Activated CD4-positive, alpha-beta T cell treated with anti-CD3 and anti-CD28 coated beads, Interleukin-2, amount 10 ng/mL, durations not matched to agents 7 days and 5 days (primary cell): ENCODE measurements around the gene SCGB1D1. TPM values are rescaled to one million over a fixed set of nuclear protein-coding genes. Genes with fewer than 3 reads are reported as not detected.
"Not testable (repeated sequence)": the region's sequence is repeated elsewhere in the genome, so short reads cannot be mapped to it uniquely, and the experiment has no call there.

Experiments used
- CTCF ChIA-PET: fragments of 350-600 bp; sonication (Branson Sonifier 250); formaldehyde crosslinking; loops from one replicate; lab custom pipeline; 2021; ENCODE audit warnings: antibody characterized with exemption; lab: Charles Lee
- POLR2A ChIA-PET: fragments of 350-600 bp; sonication (Branson Sonifier 250); formaldehyde crosslinking; loops from one replicate; lab custom pipeline; 2021; ENCODE audit warnings: antibody characterized with exemption; lab: Charles Lee
- DNase-seq: peaks from one replicate; pipeline ENCODE4 v3.0.0-alpha.2; 2020
- H3K27ac Mint-ChIP-seq: one replicate; pipeline ENCODE4 v1.8.0; 2021; ENCODE audit warnings: mild to moderate bottlenecking, moderate library complexity, mixed read lengths
- H3K27me3 Mint-ChIP-seq: one replicate; pipeline ENCODE4 v1.8.0; 2021; ENCODE audit warnings: mixed read lengths
- H3K36me3 Mint-ChIP-seq: one replicate; pipeline ENCODE4 v1.8.0; 2021; ENCODE audit warnings: low read depth, mixed read lengths
- H3K4me1 Mint-ChIP-seq: one replicate; pipeline ENCODE4 v1.8.0; 2021; ENCODE audit warnings: mixed read lengths
- H3K4me3 Mint-ChIP-seq: one replicate; pipeline ENCODE4 v1.8.0; 2021; ENCODE audit warnings: mild to moderate bottlenecking, moderate library complexity, mixed read lengths
- H3K9me3 Mint-ChIP-seq: one replicate; pipeline ENCODE4 v1.8.0; 2021; ENCODE audit warnings: mixed read lengths
- total RNA-seq, 2 experiments: library from RNA; stranded (reverse); gene quantifications; one replicate each; pipeline ENCODE4 v1.2.3, GENCODE V29; 2021

SCGB1D1 gene
- total RNA-seq, 2 experiments from 2014 or later, result not detected

GRCh38 chr11:62206276-62207066 lies 16.5 kb downstream of the SCGB1D1 start:
- H3K27me3 Mint-ChIP-seq, H3K36me3 Mint-ChIP-seq, POLR2A ChIA-PET, H3K4me3 Mint-ChIP-seq, CTCF ChIA-PET, DNase-seq, H3K9me3 Mint-ChIP-seq, H3K4me1 Mint-ChIP-seq, H3K27ac Mint-ChIP-seq: not testable (repeated sequence)

- no peak overlapping the region for H3K4me3 Mint-ChIP-seq
- no peak overlapping the region for H3K27ac Mint-ChIP-seq
- no peaks in the 10 kb centered on the region for H3K9me3 Mint-ChIP-seq
- H3K36me3 Mint-ChIP-seq, result no peaks in the 10 kb centered on the region
- DNase-seq, result no peak
- H3K27me3 Mint-ChIP-seq, result peaks cover 4% of the 10 kb centered on the region
- CTCF ChIA-PET, result interaction anchor here (0.5 kb wide), 1 partner anchor 9 kb away, joined by 3 read pairs; no protein-coding TSS in a partner anchor
- no peaks in the 10 kb centered on the region for H3K4me1 Mint-ChIP-seq
- POLR2A ChIA-PET, result no interaction called here
Observed at GRCh38 chr11:62208785-62209144, 18.7 kb downstream of the SCGB1D1 start.

- Mint-ChIP-seq H3K4me3 (no peak overlapping the region), H3K9me3 (peaks cover 5% of the 10 kb centered on the region), H3K36me3 (peaks cover 3% of the 10 kb centered on the region), H3K27ac (no peak overlapping the region), H3K4me1 (no peaks in the 10 kb centered on the region), H3K27me3 (peaks cover 10% of the 10 kb centered on the region)
- CTCF ChIA-PET, result interaction anchor here (0.7 to 1.2 kb wide), 2 partner anchors 8 to 93 kb away, joined by 3 read pairs; no protein-coding TSS in a partner anchor
- DNase-seq, result no peak
- POLR2A ChIA-PET, result no interaction called here
Observed at GRCh38 chr11:62217191-62217748, 27.3 kb downstream of the SCGB1D1 start.

GRCh38 chr11:62221498-62221897 lies 31.5 kb downstream of the SCGB1D1 start:
- Mint-ChIP-seq H3K9me3 (peaks cover 28% of the 10 kb centered on the region), H3K4me3 (no peak overlapping the region), H3K36me3 (peaks cover 8% of the 10 kb centered on the region), H3K27me3 (peaks cover 26% of the 10 kb centered on the region), H3K4me1 (no peaks in the 10 kb centered on the region), H3K27ac (no peak overlapping the region)
- DNase-seq, result no peak
- ChIA-PET CTCF (interaction anchor here (0.6 kb wide), 1 partner anchor 77 kb away, joined by 3 read pairs; no protein-coding TSS in a partner anchor), POLR2A (no interaction called here)

GRCh38 chr11:62223095-62223494 lies 33.1 kb downstream of the SCGB1D1 start:
- ChIA-PET POLR2A (no interaction called here), CTCF (no interaction called here)
- Mint-ChIP-seq H3K9me3 (peaks cover 28% of the 10 kb centered on the region), H3K27me3 (peaks cover 18% of the 10 kb centered on the region), H3K4me3 (no peak overlapping the region), H3K36me3 (peaks cover 8% of the 10 kb centered on the region), H3K27ac (no peak overlapping the region), H3K4me1 (no peaks in the 10 kb centered on the region)
- no peak for DNase-seq

GRCh38 chr11:62233730-62234129 lies 43.7 kb downstream of the SCGB1D1 start:
- no peak overlapping the region for H3K4me3 Mint-ChIP-seq
- no peaks in the 10 kb centered on the region for H3K9me3 Mint-ChIP-seq
- ChIA-PET CTCF (no interaction called here), POLR2A (no interaction called here)
- H3K36me3 Mint-ChIP-seq, result no peaks in the 10 kb centered on the region
- no peak for DNase-seq
- peaks cover 50% of the 10 kb centered on the region for H3K27me3 Mint-ChIP-seq
- H3K27ac Mint-ChIP-seq, result no peak overlapping the region
- no peaks in the 10 kb centered on the region for H3K4me1 Mint-ChIP-seq

- Mint-ChIP-seq H3K4me3 (no peak overlapping the region), H3K9me3 (no peaks in the 10 kb centered on the region), H3K36me3 (no peaks in the 10 kb centered on the region), H3K4me1 (no peaks in the 10 kb centered on the region), H3K27ac (no peak overlapping the region), H3K27me3 (peaks cover 60% of the 10 kb centered on the region)
- CTCF ChIA-PET, result interaction anchor here (1.4 kb wide), 1 partner anchor 154 kb away, joined by 3 read pairs; no protein-coding TSS in a partner anchor
- no peak for DNase-seq
- POLR2A ChIA-PET, result no interaction called here
Observed at GRCh38 chr11:62236187-62236586, 46.2 kb downstream of the SCGB1D1 start.

- Mint-ChIP-seq H3K9me3 (no peaks in the 10 kb centered on the region), H3K36me3 (no peaks in the 10 kb centered on the region), H3K27ac (no peak overlapping the region), H3K4me3 (no peak overlapping the region), H3K4me1 (no peaks in the 10 kb centered on the region), H3K27me3 (peaks cover 56% of the 10 kb centered on the region)
- POLR2A ChIA-PET, result no interaction called here
- CTCF ChIA-PET, result no interaction called here
- DNase-seq, result no peak
Observed at GRCh38 chr11:62237499-62237898, 47.5 kb downstream of the SCGB1D1 start.

- peaks cover 51% of the 10 kb centered on the region for H3K27me3 Mint-ChIP-seq
Observed at GRCh38 chr11:62238151-62238550, 48.1 kb downstream of the SCGB1D1 start.

GRCh38 chr11:62241095-62241494 lies 51.1 kb downstream of the SCGB1D1 start:
- Mint-ChIP-seq H3K4me3 (no peak overlapping the region), H3K27ac (no peak overlapping the region), H3K9me3 (no peaks in the 10 kb centered on the region), H3K27me3 (peaks cover 30% of the 10 kb centered on the region), H3K4me1 (no peaks in the 10 kb centered on the region), H3K36me3 (no peaks in the 10 kb centered on the region)
- no peak for DNase-seq
- CTCF ChIA-PET, result no interaction called here
- POLR2A ChIA-PET, result interaction anchor here (0.6 kb wide), 1 partner anchor 15 kb away, joined by 4 read pairs; no protein-coding TSS in a partner anchor

More at GRCh38 chr11:62238151-62238550, 48.1 kb downstream of the SCGB1D1 start:
- ChIA-PET CTCF (no interaction called here), POLR2A (no interaction called here)
- DNase-seq, result no peak
- H3K36me3 Mint-ChIP-seq, result no peaks in the 10 kb centered on the region
- no peaks in the 10 kb centered on the region for H3K4me1 Mint-ChIP-seq
- no peak overlapping the region for H3K27ac Mint-ChIP-seq
- no peaks in the 10 kb centered on the region for H3K9me3 Mint-ChIP-seq
- H3K4me3 Mint-ChIP-seq, result no peak overlapping the region

GRCh38 chr11:62242021-62242420 lies 52.0 kb downstream of the SCGB1D1 start, which contains the start of gene SCGB1D2:
Gene SCGB1D2 (plus strand): TSS chr11:62242239. CDS start chr11:62242308, 69 bp downstream.
- H3K27ac Mint-ChIP-seq, result no peak within 1 kb of the TSS
- H3K9me3 Mint-ChIP-seq, result no peaks in the 10 kb centered on the region
- H3K36me3 Mint-ChIP-seq, result no peaks in the 10 kb centered on the region
- no peaks in the 10 kb centered on the region for H3K4me1 Mint-ChIP-seq
- ChIA-PET CTCF (interaction anchor here (1.6 kb wide), 1 partner anchor 9 kb away, joined by 3 read pairs; no protein-coding TSS in a partner anchor), POLR2A (interaction anchor here (0.6 kb wide), 1 partner anchor 14 kb away, joined by 4 read pairs; no protein-coding TSS in a partner anchor)
- DNase-seq, result no peak
- H3K4me3 Mint-ChIP-seq, result no peak within 1 kb of the TSS
- peaks cover 24% of the 10 kb centered on the region for H3K27me3 Mint-ChIP-seq
